ENCODE results near the gene DCP1A.
A peak's percentile ranks its signal among the peaks of the same experiment; 100 is the strongest.
"Not testable (repeated sequence)": the region's sequence is repeated elsewhere in the genome, so short reads cannot be mapped to it uniquely, and the experiment has no call there.

The DCP1A gene

DNA sequence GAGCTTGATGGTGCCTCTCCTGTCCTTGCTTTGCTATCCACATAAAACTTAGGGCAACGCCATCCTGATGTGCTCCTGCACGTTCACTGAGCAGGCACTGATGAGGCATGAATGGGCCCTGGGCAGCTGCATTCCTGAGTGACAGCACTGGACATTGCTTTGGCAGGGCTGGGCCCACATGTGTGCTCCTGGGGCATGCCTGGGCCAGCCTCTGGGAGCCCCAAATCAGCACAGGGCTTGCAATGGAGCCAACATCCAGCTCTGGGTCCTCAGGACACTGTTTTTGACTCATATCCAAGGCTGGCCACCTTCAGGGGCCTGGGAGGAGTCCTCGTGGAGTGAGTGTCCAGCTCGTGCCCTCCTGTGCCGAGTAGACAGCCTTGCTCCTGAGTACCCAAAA lies 85.6 kb downstream of the DCP1A start:
- DNase-seq: no peak

DNA sequence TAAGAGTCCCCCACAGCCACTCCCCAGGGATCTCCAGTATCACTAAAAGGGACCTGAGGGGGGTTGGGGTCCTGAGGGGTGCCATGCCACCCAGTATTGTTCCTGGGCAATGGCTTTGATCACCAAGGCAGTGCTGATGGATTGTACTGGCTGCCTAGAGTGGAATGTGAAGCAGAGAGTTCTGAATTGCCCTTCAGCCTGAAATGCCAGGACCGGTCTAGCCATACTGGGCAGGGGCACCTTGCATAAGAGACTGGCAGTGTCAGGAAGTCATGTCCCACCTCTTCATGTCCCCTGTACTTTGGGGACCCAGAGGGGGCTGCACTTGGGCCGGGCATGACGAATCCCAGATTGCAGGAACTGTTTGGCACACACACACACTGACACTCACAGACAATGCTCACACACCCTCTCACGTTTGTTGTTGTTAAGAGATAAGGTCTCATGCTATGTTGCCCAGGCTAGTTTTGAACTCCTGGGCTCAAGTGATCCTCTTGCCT lies 87.0 kb downstream of the DCP1A start:
- DNase-seq: no peak

DNA sequence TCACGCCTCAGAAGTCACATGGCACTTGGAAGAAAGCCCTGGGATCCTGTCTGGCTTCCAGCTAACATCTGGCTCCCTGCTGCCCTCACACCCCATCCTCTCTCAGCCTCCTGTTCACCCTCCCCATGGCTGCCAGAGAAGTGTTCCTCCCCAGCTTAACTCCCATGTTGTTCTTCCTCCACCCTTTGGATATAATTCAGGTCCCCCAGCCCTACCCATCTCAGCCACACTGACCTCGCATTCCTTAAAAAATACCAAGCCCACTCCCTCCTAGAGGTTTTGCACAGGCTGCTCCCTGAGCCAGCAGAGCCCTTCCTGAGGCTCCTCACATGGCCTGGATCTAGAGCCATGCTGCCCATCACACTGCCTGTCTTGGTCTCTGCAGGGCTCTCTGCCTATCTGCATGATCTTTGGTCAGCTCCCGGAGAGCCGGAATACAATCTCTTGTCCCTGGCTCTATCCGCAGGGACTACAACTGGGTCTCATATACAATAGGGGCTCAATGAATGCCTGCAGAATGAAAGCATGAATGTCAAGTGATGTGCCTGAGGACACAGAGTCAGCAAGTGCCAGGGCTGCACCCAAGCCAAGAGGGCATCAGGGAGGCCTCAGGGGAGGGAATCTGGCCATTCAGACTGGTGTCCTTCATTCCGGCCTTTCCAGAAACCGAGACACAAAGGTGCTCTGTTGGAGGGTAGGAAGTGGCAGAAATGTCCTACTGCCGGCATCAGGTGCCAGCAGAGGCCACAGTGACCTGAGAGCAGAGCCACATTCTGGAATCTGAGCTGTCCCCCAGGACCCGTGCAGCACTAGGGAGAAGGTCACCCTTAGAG lies 87.7 kb downstream of the DCP1A start:
- DNase-seq: no peak

DNA sequence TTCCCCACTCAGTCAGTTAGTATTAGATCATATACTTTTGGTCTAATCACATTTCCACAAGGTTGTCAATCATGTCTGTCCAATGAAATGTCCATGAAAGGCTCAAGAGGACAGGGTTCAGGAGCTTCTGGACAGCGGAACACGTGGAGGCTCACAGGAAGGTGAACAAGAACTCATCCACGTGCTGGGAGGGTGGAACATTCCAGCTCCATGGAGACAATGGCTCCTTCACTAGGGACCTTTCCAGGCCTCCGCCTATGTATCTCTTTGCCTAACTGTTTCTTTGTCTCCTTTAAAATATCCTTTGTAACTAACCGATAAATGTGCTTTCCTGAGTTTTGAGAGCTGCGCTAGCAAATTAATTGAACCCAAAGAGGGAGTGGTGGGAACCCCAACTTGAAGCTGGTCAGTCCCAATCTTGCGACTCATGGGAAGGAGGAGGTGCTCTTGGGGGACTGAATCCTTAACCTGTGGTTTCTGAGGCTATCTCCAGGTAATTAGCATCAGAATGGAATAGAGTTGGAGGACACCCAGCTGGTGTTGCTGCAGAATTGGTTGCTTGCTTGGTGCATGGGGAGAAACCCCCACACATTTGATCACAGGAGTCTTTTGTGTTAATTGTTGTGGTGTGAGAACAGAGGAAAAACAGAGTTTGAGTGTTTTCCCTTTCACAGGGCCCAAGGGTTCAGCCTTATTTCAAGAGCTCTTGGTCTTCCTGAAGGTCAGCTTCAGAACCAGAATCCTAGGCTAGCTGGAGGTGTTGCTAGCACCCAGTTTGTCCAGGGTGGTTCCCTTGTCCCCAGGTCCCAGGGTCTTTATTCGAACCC lies 88.5 kb downstream of the DCP1A start:
- DNase-seq: no peak

DNA sequence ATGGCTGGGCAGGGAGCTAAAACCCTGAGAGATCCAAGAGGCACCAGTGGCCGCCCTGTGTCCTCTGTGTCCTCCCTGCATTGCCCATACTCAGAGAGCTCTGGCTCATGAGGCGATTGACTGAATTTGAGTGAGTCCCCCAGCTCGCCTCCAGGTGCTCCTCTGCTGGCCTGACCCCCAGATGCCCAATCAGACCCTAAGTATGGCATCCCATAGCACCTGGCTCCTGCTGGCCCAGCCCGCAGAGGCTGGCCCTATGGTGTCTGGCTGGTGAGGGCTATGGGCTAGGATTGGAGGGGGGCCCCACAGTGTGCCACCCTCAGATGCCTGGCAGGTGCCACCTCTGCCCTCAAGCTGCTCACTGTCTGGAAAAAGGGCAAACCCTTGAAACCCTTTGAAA lies 89.9 kb downstream of the DCP1A start:
- no peak for DNase-seq

DNA sequence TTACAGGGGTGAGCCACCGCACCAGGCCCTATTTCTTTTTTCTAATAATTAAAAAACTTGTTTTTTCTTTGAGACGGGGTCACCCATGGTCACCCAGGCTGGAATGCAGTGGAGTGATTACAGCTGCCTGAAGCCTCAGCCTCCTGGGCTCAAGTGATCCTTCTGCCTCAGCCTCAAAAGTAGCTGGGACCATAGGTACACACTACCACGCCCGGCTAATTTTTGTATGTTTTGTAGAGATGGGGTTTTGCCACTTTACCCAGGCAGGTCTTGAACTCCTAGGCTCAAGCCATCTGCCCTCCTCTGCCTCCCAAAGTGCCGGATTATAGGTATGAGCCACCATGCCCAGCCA lies 90.7 kb downstream of the DCP1A start:
- DNase-seq: no peak

DNA sequence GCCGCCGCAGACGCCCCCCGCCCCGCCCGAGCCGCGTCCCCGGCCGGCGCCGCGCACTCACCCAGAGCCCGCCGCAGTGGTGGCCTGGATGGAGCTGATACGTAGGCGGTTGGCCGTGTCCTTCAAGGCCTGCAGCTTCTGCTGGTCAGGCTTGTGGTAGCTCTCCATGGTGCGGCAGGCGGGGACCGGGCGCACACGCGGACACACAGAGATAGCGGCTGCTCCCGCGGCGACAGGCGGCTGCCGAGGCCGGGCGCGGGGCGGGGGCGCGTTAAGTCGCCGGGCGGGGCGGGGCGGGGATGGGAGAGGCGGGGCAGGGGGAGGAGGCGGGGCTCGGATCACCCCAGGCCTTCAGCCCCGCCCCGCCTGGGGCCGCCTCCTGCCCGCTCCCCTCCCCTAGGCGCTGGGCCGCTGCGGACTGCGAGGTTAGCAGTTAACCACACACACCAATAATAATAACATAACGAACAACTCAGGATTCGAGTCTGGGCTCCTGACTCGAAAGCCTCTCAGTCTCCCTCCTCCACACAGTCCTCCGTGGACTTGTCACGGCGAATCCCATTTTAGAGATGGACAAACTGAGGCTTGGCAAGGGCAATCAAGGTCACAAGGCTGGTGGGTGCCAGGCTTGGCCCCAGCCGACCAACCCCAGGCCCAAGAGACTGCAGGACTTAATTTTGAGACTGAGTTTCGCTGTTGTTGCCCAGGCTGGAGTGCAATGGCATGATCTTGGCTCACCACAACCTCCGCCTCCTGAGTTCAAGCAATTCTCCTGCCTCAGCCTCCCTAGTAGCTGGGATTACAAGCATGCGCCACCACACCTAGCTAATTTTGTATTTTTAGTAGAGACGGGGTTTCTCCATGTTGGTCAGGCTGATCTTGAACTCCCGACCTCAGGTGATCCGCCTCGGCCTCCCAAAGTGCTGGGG lies 91.3 kb downstream of the DCP1A start, which contains the start of gene TKT:
Gene TKT (minus strand): TSS at position 248 of the 929 bp plus-strand sequence. CDS start 80 bp downstream, at position 168.
- DNase-seq: peak; percentile 89

DNA sequence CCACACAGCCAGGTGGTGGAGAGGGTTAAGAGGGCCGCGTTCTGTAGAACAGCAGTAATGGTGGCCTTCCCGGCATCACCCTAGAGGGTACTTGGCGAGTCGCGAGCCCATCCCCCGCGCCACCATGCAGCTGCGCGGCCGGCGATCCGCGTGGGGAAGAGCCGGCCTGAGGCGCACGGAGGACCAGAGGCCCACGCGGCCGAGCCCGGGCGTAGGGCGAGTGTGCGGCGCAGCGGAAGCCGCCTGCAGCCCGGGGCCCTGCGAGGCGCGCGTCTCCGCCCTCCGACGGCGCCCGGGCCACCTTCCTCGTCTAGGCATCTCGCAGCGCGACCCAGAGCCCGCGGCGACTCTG lies 91.9 kb downstream of the DCP1A start:
- DNase-seq: peak; percentile 76

DNA sequence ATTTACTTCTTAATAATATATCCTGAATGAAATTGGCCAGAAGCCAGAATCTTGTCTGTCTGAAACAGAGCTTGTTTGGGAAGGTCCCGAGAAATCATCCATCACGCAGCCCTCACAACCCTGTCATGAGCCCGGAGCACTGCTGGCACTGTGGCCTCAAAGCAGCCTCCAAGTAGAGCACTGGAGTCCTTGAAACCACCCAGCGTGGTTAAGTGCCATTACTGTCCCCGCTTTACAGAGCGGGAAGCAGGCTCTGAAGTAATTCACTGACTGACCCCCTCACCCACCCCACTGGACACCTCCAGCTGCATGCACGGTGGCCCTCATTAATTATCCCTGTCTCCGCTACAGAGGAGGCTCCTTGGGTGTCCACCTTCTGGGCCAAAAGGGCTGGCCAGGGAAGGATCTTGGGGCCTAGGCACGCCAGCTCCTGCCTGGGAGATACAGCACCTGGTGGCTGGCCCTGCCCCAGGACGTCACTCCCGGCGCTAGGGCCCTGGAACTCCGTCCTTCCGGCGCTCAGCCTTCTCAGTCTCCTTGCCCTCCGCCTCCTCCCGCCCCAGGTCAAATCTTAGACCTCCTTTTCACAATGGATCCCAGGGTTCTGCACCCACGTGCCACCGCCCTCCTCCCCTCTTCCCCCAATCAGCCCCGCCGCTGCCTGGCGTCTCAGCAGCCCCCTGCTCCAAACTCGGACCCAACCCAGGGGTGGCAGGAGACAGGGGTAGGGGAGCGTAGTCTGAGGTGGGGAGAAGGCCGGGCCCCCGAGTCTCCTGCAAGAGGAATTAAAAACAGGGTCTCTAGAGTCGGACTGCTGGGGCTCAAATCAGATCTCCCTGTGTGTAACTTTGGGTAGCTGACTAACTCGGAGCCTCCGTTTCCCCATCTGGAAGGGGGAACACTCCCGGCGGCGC lies 92.6 kb downstream of the DCP1A start:
- DNase-seq: peak; percentile 81

DNA sequence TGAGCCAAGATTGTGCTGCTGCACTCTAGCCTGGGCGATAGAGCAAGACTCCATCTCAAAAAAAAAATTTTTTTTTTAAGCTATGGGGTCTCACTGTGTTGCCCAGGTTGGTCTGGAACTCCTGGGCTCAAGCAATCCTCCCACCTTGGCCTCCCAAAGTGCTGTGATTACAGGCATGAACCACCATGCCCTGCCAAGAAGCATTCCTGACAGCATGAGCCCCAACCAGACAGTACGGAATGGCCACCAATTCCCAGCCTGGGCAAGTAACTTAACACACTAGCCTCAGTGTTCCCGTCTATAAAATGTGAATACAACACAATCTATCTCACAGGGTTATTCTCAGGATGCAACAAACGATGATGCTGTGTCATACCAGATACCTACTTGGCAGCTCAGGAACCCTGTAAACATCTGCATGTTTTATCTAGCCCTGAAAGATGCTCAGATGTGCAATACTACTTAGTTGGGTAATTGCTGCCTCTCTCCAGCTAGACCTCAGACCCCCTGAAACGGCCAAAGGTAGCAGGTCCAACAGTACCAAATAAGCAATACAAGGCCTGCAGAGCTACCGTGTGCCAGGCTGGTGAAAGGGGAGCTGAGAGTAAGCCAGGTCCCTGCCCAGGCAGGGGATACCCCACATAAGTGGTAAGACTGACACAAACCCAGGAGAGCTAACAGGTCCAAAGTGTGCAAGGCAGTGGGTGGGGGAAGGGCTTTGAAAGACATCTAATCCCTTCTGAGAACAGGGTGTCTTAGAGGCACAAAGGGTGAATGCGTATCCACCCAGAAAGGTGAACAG lies 93.4 kb downstream of the DCP1A start:
- DNase-seq: no peak

DNA sequence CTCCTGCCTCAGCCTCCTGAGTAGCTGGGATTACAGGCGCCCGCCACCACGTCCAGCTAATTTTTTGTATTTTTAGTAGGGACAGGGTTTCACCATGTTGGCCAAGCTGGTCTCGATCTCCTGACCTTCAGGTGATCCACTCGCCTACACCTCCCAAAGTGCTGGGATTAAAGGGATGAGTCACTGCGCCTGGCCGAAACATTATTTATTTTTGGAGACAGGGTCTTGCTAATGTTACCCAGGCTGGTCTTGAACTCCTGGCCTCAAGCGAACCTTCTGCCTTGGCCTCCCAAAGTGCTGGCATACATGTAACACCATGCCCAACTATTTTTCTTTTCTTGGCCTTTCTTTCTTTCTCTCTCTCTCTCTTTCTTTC lies 94.4 kb downstream of the DCP1A start:
- DNase-seq: not testable (repeated sequence)

DNA sequence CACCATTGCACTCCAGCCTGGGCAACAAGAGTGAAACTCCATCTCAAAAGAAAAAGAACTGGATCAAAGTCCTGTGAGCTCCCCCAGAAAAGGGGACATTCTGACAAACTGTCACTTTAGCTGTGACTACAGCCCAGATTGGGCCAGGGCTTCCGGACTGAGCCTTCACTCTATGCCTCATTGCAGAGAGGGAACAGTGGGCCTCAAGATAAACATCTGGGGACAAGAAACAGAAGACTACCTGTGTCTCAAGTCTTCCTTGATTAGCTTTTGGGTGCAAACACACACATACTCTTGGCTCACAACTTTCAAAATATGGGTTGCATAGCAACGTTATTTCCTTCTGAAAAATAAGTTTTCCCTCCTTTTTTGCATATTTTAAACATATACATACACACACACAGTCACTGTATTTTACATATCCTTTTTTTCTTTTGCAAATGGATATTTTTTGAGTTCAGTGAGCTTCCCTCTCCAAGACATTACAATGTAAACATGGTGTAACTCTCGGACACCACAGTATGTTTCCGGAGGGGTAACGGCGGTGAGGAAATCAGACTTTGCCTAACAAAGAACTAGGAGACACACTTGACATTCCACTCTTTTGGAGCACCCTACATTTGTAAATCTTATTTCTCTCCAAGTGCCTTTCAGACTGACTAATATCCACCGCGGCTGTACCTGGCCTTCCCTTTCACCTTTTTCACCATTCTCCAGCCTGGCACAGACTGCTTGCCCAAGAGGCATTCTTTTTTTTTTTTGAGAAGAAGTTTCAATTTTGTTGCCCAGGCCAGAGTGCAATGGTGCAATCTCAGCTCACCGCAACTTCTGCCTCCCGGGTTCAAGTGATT lies 95.0 kb downstream of the DCP1A start:
- DNase-seq: no peak

DNA sequence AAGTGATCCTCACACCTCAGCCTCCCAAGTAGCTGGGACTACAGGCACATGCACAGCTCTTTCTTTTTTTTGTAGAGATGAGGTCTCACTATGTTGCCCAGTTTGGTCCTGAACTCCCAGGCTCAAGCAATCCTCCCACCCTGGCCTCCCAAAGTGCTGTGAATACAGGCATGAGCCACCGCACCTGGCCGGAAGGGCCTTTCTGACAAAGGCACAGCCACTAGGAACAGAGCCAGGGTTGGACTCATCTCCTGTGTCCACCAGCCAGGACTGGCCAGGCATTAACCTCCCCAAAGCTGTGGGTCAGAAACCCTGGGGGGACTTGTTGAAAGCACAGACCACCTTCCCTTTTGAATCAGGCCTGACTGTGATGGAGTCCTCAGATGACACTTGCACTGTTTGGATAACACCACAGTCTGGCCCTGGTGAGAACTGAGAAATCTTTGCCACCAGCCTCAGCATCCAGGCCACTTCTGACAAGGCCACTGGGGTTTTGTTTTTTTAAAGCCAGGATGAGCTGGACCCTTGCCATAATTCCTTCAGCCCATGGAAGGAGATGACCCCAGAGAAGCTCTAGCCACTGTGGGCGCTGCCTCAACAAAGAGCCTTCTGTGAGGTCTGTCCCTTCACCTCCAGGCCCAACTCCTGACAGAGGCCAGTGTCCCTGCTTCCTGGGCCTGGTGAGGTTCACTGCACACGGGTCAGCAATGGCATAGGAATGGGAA lies 96.3 kb downstream of the DCP1A start:
- DNase-seq: no peak

DNA sequence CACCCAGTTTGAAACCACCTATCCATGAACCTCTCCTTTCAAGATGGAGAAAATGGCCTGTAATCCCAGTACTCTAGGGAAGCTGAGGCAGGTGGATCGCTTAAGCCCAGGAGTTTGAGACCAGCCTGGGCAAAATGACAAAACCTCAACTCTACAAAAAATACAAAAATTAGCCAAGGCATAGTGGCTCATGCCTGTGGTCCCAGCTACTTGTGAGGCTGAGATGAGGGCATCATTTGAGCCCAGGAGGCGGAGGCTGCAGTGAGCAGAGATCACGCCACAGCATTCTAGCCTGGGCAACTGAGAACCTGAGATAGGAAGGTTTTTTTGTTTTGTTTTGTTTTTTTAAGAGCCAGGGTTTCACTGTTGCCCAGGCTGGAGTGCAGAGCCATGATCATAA lies 96.9 kb downstream of the DCP1A start:
- no peak for DNase-seq

DNA sequence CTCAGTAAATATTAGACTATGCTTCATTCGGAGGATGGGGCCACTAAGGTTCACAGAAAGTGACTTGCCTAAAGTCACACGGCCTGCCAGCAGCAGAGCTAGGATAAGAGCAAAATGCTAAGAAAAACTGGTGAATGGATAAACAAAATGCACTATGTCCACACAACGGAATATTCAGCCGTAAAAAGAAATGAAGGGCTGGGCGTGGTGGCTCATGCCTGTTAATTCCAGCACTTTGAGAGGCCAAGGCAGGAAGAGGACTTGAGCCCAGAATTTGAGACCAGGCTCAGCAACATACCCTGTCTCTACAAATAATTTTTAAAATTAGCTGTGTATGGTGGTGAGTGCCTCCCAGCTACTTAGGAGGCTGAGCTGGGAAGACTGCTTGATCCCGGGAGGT lies 99.2 kb downstream of the DCP1A start:
- DNase-seq: no peak

DNA sequence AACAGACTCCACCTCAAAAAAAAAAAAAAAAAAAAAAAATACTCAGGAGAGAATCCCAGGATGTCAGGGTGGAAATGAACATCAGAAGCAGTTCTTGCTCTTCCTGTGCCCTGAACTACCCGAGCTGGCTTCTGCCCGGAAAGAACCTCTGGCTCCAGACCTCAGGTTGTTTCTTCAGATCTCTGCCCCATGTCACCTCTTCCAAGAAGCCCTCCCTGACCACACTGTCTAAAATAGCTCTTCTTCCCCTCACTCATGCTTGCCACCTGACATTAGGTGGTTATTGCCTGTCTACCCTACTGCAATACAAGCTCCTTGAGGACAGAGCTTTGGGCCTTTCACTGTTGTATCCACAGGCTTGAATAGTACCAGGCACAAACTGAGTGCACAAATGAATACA lies 99.7 kb downstream of the DCP1A start:
- DNase-seq: no peak

DNA sequence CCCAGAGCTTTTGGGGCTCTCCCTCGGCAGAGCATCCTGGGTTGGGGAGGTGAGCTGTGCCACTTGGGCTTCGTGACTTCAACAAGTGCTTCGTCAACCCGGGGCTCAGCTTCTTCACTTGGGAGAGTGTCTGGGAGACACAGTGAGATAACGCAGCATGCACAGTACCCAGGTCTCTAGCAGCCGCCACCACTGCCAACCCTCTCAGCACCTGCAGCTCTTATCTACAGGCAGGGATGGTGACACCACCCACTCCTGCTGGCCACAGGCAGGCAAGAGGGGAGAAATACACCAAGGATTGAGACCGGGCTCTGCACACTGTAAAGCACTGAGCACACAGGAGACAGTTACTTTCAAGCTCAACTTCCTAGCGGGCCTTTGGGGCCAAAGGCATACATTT lies 103.1 kb downstream of the DCP1A start:
- no peak for DNase-seq

DNA sequence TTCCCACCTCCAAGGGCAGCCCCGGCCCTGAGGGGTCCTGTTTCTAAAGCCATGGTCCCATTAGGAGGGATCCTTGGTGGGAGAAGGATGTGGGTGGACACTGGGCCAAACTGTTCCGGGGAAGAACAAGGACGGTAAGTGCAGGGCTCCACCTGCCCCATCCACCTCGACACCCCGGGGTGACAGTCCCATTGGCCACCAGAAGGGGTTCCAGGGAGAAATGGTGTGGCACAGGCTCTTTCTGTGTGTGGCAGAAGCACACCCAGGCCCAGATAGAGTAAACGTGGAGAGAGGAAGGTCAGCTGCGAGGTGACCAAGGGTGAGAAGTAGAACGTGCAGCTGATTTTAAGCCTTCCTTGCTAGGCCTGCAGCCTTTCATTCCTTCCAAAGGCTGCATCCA lies 103.6 kb downstream of the DCP1A start:
- no peak for DNase-seq

DNA sequence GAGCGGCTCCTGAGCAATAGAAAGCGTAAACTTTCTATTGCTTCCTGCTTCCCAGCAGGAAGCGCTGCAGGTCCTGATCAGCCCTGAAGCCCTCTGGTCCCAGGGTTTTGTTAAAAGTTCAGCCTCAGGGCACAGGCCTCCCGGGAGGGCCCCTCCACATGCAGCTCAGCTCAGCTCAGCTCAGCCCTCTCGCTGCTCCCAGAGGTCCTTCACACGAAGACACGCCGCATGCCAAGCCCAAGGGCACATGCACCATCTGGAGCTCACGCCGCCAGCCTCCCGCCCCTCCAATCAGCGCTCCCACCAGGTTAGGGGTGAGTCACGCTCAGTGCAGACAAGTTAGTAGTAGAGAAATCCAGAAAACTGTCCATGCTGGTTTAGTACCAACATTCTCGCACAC lies 104.2 kb downstream of the DCP1A start:
- DNase-seq: no peak
